NCI-H2107 (cell line): ENCODE results near the gene PLXNA4.

Source experiments
- DNase-seq: peaks from one replicate; lab custom pipeline; 2025; lab: John Stamatoyannopoulos, UW

Gene PLXNA4

DNA sequence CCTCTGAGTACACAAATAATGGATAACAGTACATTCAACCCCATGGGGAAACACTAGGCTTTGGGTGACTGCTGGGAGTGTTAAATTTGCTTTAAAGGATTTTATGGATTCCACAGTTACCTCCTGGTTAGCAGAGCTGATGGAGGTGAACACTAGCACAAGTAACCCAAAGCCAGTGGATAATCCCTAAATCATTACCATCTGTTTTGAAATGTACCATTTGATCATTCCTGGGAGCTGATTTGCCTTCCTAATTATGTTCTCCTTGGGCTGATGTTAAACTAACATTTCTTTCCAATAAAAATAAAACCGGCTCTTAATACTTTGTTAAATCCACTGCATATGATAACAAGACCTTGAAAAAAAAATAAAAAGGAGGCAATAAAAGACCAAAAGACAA, 493.9 kb downstream of the PLXNA4 start:
- DNase-seq: no peak

DNA sequence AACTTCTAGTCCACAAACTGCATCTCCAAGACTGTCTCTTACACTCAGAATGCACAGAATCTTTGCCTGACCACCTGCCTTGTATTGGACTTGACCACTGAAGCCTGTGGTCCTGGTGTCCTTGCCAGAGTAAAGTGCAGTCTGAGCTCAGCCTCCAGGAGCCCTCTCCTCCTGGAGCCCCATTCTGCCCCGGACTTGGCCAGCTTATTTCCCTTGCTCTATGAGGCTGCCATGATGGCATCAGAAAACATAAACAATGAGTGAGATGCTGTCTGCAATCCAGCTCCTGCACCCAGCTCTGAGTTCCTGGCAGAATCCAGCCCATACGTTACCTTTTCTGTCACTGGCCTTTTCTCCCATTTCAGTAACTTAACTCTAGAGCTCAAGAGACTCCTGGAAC, 494.6 kb downstream of the PLXNA4 start:
- DNase-seq: no peak

DNA sequence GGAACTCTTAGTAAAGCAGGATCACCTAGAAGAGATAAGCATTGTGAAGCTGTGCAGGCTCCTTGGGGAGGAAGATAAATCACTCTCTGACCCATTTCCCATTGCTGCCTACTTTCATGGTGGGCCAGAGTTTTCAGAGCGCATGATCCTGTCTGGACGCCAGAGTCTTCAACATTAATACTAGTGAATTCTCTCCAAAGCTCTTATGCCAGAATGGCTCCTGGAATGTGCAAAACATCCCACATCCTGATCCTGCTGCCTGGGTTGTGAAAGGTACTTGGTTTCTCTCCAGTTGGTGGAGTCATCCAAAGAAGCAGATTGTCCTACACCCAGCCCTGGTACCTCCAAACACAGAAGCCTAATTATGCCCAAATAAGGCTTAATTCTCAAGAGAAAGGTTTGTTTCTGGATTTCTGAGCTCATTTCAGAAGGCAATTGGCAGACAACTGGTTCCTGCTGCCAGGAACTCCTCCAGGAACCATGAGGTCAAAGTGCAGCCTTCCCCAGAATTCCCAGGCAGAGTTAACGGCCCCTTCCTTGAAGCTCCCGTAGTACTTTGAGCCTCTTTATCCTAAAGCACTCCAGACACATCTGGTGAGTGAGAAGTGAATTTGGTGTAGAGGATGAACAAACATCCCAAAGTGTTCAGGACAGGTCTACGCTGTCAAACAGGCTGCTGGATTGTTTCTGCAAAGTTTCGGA, 495.2 kb downstream of the PLXNA4 start:
- no peak for DNase-seq

DNA sequence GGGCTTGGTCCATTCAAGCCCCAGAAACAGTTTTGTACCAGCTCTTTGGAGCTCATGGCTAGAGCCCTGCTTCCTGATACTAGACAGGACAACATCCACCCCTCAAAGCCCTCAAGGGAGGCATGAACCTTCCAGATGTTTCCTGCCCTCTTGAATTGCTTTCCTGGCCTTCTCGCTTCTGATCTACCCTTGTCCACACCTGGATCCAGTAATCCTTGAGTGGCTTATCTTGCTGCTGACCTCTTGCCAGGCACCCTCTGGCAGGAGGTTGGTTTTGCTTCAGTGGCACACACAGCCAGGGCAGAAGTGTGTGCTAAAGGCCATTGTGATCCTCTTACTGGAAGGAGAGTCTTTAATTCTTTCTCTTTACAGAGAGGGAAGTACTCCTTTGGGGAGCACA, 495.8 kb downstream of the PLXNA4 start:
- DNase-seq: no peak

DNA sequence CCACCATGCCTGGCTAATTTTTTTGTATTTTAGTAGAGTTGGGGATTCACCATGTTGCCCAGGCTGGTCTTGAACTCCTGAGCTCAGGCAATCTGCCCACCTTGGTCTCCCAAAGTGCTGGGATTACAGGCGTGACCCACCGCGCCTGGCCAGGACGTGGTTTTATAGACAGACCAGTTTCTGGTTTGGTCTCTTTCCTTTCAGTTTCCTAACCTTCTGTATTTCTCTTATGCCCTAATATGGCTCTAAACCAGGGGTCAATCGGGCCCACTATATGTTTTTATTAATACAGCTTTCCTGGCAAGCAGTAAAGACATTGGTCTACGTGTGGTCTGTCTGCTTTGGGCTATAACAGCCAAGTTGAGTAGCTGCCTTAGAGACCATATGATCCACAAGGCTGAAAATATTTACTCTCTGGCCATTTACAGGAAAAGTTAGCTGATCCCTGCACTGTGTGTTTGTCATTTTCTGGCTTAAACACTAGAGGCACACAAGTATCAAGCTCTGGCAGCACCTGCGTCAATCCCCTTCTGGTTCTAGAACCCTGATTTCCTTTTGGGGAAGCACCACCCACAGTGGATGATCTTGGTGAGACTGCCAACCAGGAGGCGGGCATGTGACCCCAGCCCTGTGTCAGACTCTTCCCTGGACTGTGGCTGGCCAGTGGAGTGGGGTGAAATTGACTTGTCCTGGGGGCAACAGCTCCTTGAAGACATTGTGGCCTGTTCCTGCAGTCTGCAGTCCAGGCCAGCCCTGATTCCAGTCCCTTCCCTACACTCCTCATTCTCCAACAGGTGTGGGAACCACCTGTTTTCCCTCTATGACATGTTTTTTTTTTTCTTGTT, 497.2 kb downstream of the PLXNA4 start:
- DNase-seq: no peak

GRCh38 chr7:132077971-132078685, 498.1 kb downstream of the PLXNA4 start:
- DNase-seq: no peak

DNA sequence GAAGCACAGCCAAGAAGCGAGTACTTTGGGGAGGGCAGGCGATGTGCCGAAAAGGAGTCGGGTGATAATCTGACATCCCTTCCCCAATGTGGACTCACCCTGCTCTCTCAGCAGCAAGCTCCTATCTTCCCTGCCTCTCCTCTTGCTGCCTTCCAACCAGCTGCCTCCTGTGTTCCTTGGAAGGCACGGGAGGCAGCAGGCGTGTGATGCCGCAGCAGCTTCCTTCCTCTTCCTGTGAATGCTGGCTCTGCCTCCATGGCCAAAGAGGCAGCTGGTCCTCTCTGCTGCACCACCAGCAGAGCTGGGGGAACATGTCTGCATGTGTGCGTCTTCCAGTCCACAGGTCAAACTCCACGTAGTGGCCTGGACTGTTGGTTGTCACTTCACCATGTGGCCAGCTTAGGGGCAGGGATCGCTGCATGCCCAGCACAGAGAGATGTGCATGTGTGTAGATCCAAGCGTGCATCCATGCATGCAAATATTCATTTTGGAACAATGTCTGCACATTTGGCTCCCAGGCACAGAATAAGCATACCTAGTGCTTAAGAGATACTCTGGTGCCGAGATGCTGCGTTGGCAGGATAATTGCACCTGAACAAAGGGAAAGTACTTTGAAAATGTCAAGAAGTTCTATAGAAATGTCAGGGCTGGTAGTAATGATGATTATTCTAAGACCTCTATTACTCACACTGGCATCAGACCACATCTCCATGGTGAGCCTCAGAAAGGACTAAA, 499.8 kb downstream of the PLXNA4 start:
- no peak for DNase-seq

DNA sequence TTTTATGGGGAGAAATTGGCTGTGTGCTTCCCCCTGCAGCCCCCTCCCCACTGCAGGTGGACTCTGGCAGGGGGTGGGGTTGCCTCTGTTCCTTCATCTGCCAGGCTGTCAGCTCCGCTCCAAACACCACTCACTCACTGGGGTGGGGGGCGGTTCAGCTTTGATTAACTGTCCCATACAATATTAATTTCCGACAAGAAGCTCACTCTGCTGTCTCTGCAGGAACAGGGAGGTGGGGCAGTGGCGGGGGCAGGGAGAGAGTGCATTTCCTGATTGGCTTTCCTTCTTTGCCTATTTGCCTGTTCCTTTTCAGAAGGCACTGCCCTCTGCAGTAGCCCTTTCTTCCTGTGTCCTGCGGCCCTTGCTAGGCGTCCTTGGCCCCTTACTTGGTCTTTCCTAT, 500.8 kb downstream of the PLXNA4 start:
- DNase-seq: no peak

DNA sequence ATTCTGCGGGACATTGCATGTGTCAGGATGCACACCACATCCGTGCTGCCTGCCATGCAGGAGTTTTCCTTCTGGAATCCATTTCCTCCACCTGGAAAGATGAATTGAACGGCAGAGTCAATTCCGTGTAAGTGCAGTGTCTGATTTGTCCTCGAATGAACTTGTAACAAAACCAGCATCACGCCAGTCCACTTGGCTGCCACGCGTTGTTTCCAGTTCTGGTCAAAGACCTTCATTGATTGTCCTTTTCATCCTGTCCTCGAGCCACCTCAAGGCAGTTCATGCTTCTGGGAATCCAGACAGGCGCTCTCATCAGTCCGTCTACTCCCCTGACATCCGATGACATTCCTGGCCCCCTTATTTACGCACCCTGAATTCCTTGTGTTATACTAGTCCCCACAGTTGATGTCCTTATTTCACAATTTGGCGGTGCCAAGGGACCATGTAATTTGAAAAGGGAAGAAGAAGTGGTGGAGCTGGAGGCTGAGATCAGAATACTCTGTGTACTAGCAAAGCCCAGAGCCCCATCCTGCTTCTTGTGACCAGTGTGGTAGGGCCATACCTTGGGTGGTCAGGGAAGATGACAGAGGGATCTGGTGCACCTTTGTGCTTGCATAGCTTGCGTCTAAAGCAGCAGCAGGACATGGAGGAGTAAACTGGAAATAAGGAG, 502.2 kb downstream of the PLXNA4 start:
- no peak for DNase-seq
